H9 (cell line): ENCODE measurements around the gene PHF12. TPM values are rescaled to one million over a fixed set of nuclear protein-coding genes. Genes with fewer than 3 reads are reported as not detected.

Experiments
- DNase-seq: peaks from one replicate; pipeline ENCODE4 v3.0.0-alpha.2; 2017
- H2AFZ ChIP-seq: one replicate; pipeline ENCODE4 v1.6.1; 2013; ENCODE audit warnings: mild to moderate bottlenecking, low read length, control low read depth, moderate library complexity
- H2AK5ac ChIP-seq: 2 replicates; pipeline ENCODE4 v1.6.1; 2013; ENCODE audit warnings: low read length, control low read depth, mixed read lengths; ENCODE audit not compliant: insufficient read length
- H2BK120ac ChIP-seq: one replicate; pipeline ENCODE4 v1.6.1; 2013; ENCODE audit warnings: low read depth, mild to moderate bottlenecking, low read length, control low read depth, inconsistent platforms; ENCODE audit not compliant: poor library complexity, severe bottlenecking
- H2BK12ac ChIP-seq: 2 replicates; pipeline ENCODE4 v1.6.1; 2013; ENCODE audit warnings: low read length, control low read depth, mixed read lengths, low read depth; ENCODE audit not compliant: insufficient read length
- H2BK15ac ChIP-seq: 2 replicates; pipeline ENCODE4 v1.6.1; 2013; ENCODE audit warnings: low read depth, low read length, control low read depth
- H2BK20ac ChIP-seq: one replicate; pipeline ENCODE4 v1.6.1; 2013; ENCODE audit warnings: low read depth, mild to moderate bottlenecking, low read length, control low read depth, inconsistent platforms; ENCODE audit not compliant: poor library complexity, severe bottlenecking
- H2BK5ac ChIP-seq: 2 replicates; pipeline ENCODE4 v1.6.1; 2013; ENCODE audit warnings: low read length, control low read depth, mixed read lengths; ENCODE audit not compliant: insufficient read length
- H3K14ac ChIP-seq: 2 replicates; pipeline ENCODE4 v1.6.1; 2013; ENCODE audit warnings: low read length, control low read depth; ENCODE audit not compliant: insufficient read depth
- H3K18ac ChIP-seq: 2 replicates; pipeline ENCODE4 v1.6.1; 2013; ENCODE audit warnings: low read depth, mild to moderate bottlenecking, mixed read lengths, low read length, control low read depth; ENCODE audit not compliant: insufficient read length
- H3K23ac ChIP-seq: 2 replicates; pipeline ENCODE4 v1.6.1; 2013; ENCODE audit warnings: low read length, control low read depth, mixed read lengths, low read depth; ENCODE audit not compliant: insufficient read length
- H3K23me2 ChIP-seq: 2 replicates; pipeline ENCODE4 v1.6.1; 2013; ENCODE audit warnings: low read depth, mild to moderate bottlenecking, mixed read lengths, low read length, control low read depth; ENCODE audit not compliant: insufficient read length, poor library complexity, severe bottlenecking
- H3K27ac ChIP-seq: 2 replicates; pipeline ENCODE4 v1.5.1; 2013; ENCODE audit warnings: low read length, control low read depth, mixed read lengths, low read depth; ENCODE audit not compliant: insufficient read length
- H3K27me3 ChIP-seq: 2 replicates; pipeline ENCODE4 v1.6.1; 2013; ENCODE audit warnings: low read length, control low read depth, inconsistent platforms; ENCODE audit not compliant: insufficient read depth
- H3K4ac ChIP-seq: 2 replicates; pipeline ENCODE4 v1.6.1; 2013; ENCODE audit warnings: low read depth, mild to moderate bottlenecking, control low read depth, inconsistent platforms, low read length, moderate library complexity
- H3K4me1 ChIP-seq: 2 replicates; pipeline ENCODE4 v1.6.1; 2013; ENCODE audit warnings: low read length, control low read depth, inconsistent platforms; ENCODE audit not compliant: insufficient read depth
- H3K4me2 ChIP-seq: 2 replicates; pipeline ENCODE4 v1.6.1; 2013; ENCODE audit warnings: low read length, control low read depth, mixed read lengths; ENCODE audit not compliant: insufficient read length, insufficient read depth
- H3K56ac ChIP-seq: 2 replicates; pipeline ENCODE4 v1.6.1; 2013; ENCODE audit warnings: low read depth, mild to moderate bottlenecking, mixed read lengths, low read length, control low read depth; ENCODE audit not compliant: insufficient read length
- H3K79me1 ChIP-seq: 2 replicates; pipeline ENCODE4 v1.6.1; 2013; ENCODE audit warnings: low read depth, mild to moderate bottlenecking, moderate library complexity, low read length, control low read depth, inconsistent platforms; ENCODE audit not compliant: insufficient read depth, poor library complexity, severe bottlenecking
- H3K79me2 ChIP-seq: 2 replicates; pipeline ENCODE4 v1.6.1; 2013; ENCODE audit warnings: low read length, control low read depth, inconsistent platforms; ENCODE audit not compliant: insufficient read depth
- H3K9ac ChIP-seq: 2 replicates; pipeline ENCODE4 v1.6.1; 2013; ENCODE audit warnings: low read length, control low read depth, mixed read lengths; ENCODE audit not compliant: insufficient read length; ENCODE audit errors: extremely low read depth
- H3K9me3 ChIP-seq: one replicate; pipeline ENCODE4 v1.6.1; 2013; ENCODE audit warnings: low read depth, low read length, inconsistent platforms; ENCODE audit not compliant: control insufficient read depth
- H3T11ph ChIP-seq: one replicate; pipeline ENCODE4 v1.6.1; 2013; ENCODE audit warnings: mild to moderate bottlenecking, low read length, control low read depth, inconsistent platforms
- H4K20me1 ChIP-seq: one replicate; pipeline ENCODE4 v1.6.1; 2013; ENCODE audit not compliant: control insufficient read depth, insufficient read length, insufficient read depth
- H4K5ac ChIP-seq: 2 replicates; pipeline ENCODE4 v1.6.1; 2013; ENCODE audit warnings: low read depth, mild to moderate bottlenecking, mixed read lengths, low read length, control low read depth; ENCODE audit not compliant: insufficient read length
- H4K8ac ChIP-seq: replicated peaks from 2 replicates; pipeline ENCODE4 v1.6.1; 2013; ENCODE audit warnings: low read length, control low read depth, mixed read lengths, low read depth; ENCODE audit not compliant: insufficient read length
- H4K91ac ChIP-seq: 2 replicates; pipeline ENCODE4 v1.6.1; 2013; ENCODE audit warnings: low read depth, mild to moderate bottlenecking, moderate library complexity, mixed read lengths, low read length, control low read depth; ENCODE audit not compliant: insufficient read length
- H3K27ac Mint-ChIP-seq, 3 experiments: 2 replicates in 2 of 3; 3 replicates in 1 of 3; pipeline ENCODE4 v1.8.0; 2020 to 2021; ENCODE audit warnings: mixed read lengths in 3 of 3, mild to moderate bottlenecking in 1 of 3, moderate library complexity in 1 of 3
- H3K27me3 Mint-ChIP-seq: 2 replicates; pipeline ENCODE4 v1.8.0; 2021; ENCODE audit warnings: low read depth, mild to moderate bottlenecking, moderate library complexity, mixed read lengths
- H3K36me3 Mint-ChIP-seq, 3 experiments: 2 replicates in 2 of 3; 3 replicates in 1 of 3; pipeline ENCODE4 v1.8.0; 2020 to 2021; ENCODE audit warnings: low read depth in 3 of 3, mixed read lengths in 3 of 3; ENCODE audit not compliant: insufficient read depth in 1 of 3
- H3K4me1 Mint-ChIP-seq, 2 experiments: 2 replicates each; pipeline ENCODE4 v1.8.0; 2020; ENCODE audit warnings: mixed read lengths in 2 of 2
- H3K4me3 Mint-ChIP-seq, 2 experiments: 2 replicates in 1 of 2; 3 replicates in 1 of 2; pipeline ENCODE4 v1.8.0; 2020 to 2021; ENCODE audit warnings: mild to moderate bottlenecking in 2 of 2, mixed read lengths in 2 of 2, moderate library complexity in 1 of 2
- H3K9me3 Mint-ChIP-seq, 2 experiments: 2 replicates in 1 of 2; 3 replicates in 1 of 2; pipeline ENCODE4 v1.8.0; 2020; ENCODE audit warnings: mild to moderate bottlenecking in 2 of 2, mixed read lengths in 2 of 2, moderate library complexity in 1 of 2
- CTCF ChIP-seq: fragments of 200-600 bp; sonication (generic); conservative IDR thresholded peaks from 3 replicates; pipeline ENCODE4 v1.8.0; 2021; ENCODE audit warnings: antibody characterized with exemption, mild to moderate bottlenecking
- WGBS: extraction: QIAGEN DNeasy Blood & Tissue Kit; methylation state at CpG from one replicate; pipeline ENCODE4 v1.1.7; 2013; ENCODE audit warnings: missing lambda C conversion rate, low lambda C conversion rate, mixed read lengths; ENCODE audit not compliant: insufficient read length; ENCODE audit errors: extremely low coverage; 5-methylcytosine and 5-hydroxymethylcytosine counted together
- total RNA-seq: library from RNA; stranded (reverse); gene quantifications from 2 replicates; pipeline ENCODE4 v1.2.1, GENCODE V29; 2021

PHF12 gene
- total RNA-seq, 1 experiment from 2014 or later: 62.1 TPM

DNA sequence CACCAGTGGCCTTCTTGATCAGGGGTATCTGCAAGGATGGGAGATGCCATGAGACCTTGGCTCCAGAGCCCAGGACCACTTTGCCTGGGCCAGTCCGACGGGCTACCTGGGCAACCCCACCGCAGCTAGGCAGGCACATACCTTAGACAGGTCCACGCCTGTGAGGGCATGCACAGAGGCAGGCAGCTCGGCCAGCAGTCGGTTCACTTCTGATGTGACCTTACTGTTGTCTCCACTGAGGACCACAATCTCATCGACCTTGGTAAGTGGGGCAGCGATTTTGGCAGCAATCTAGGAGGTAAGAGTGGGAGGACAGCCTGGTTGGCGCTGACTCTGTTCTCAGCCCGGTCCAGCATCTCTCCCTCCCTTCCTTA lies 70.8 kb downstream of the PHF12 start:
- Histone ChIP-seq H2AFZ (no peak overlapping the region), H2BK20ac (no peak overlapping the region), H3K27ac (no peak overlapping the region), H3K23ac (no peak overlapping the region), H3K79me2 (no peaks in the 10 kb centered on the region), H2BK5ac (no peak overlapping the region), H4K8ac (no peak overlapping the region), H3K4me1 (no peaks in the 10 kb centered on the region), H3K4me2 (no peak overlapping the region), H3K14ac (no peak overlapping the region), H2BK12ac (no peak overlapping the region), H2BK15ac (no peak overlapping the region), H4K20me1 (no peaks in the 10 kb centered on the region), H4K91ac (no peak overlapping the region), H2BK120ac (no peak overlapping the region), H3K23me2 (no peaks in the 10 kb centered on the region), H3K4ac (no peak overlapping the region), H4K5ac (no peak overlapping the region), H3K79me1 (no peaks in the 10 kb centered on the region), H3K9ac (no peak overlapping the region), H3K56ac (no peak overlapping the region), H2AK5ac (no peak overlapping the region), H3K9me3 (no peaks in the 10 kb centered on the region), H3T11ph (no peak overlapping the region), H3K18ac (no peak overlapping the region), H3K27me3 (no peaks in the 10 kb centered on the region)
- TF ChIP-seq CTCF: no peak
- no CpG with 5 or more reads among the region's 10 CpGs for WGBS
- Mint-ChIP-seq H3K4me1 (peaks cover 6 to 8% of the 10 kb centered on the region in 2 experiments), H3K36me3 (peaks cover 29 to 70% (median 66%) of the 10 kb centered on the region in 3 experiments; a peak in 6 of 7 replicates), H3K27me3 (no peaks in the 10 kb centered on the region), H3K9me3 (peaks cover 4 to 6% of the 10 kb centered on the region in 2 experiments; a peak in 3 of 5 replicates), H3K27ac (no peak overlapping the region), H3K4me3 (no peak overlapping the region; a peak in 1 of 5 replicates)
- DNase-seq: no peak
